ENCODE data around the gene PBX1. TPM values are rescaled to one million over a fixed set of nuclear protein-coding genes. Genes with fewer than 3 reads are reported as not detected.

PBX1 gene
- total RNA-seq, 4 donors from 2014 or later: 15.2 to 48.6 (median 23.5) TPM

GRCh38 chr1:164625004-164625617 lies 66.1 kb downstream of the PBX1 start:
- no peaks in the 10 kb centered on the region for H3K9me3 ChIP-seq
- TF ChIP-seq POLR2A (IDR thresholded peaks at IDR 0.05) (no peak), CTCF (IDR thresholded peaks at IDR 0.05) (peak in 5 of 6 experiments; percentile 13 to 62 (median 42))
- no peak overlapping the region for H3K4me3 ChIP-seq
- peaks cover 0 to 33% (median 0%) of the 10 kb centered on the region in 3 donors for H3K36me3 ChIP-seq
- H3K27ac ChIP-seq: peak overlapping the region in 2 of 4 donors; percentile 40
- WGBS, 2 donors: 42 to 64% methylated on average over 7 of the region's 7 CpGs
- peaks cover 7 to 76% (median 10%) of the 10 kb centered on the region in 3 donors for H3K4me1 ChIP-seq
- no peak for DNase-seq
- H3K27me3 ChIP-seq: no peaks in the 10 kb centered on the region
- intact Hi-C loops (cut with DNase I): no loop called here

- WGBS, 2 donors: 71 to 79% methylated on average over 7 of the region's 7 CpGs
- H3K4me3 ChIP-seq: no peak overlapping the region
- no peaks in the 10 kb centered on the region for H3K9me3 ChIP-seq
- no peak for DNase-seq
- peaks cover 0 to 61% (median 4%) of the 10 kb centered on the region in 3 donors for H3K4me1 ChIP-seq
- H3K27me3 ChIP-seq: no peaks in the 10 kb centered on the region
- H3K27ac ChIP-seq: no peak overlapping the region
- peaks cover 0 to 50% (median 0%) of the 10 kb centered on the region in 3 donors for H3K36me3 ChIP-seq
- TF ChIP-seq CTCF (IDR thresholded peaks at IDR 0.05): no peak
- TF ChIP-seq POLR2A (IDR thresholded peaks at IDR 0.05): no peak
- intact Hi-C loops (cut with DNase I): no loop called here
Observed at GRCh38 chr1:164628772-164629171, 69.8 kb downstream of the PBX1 start.

DNA sequence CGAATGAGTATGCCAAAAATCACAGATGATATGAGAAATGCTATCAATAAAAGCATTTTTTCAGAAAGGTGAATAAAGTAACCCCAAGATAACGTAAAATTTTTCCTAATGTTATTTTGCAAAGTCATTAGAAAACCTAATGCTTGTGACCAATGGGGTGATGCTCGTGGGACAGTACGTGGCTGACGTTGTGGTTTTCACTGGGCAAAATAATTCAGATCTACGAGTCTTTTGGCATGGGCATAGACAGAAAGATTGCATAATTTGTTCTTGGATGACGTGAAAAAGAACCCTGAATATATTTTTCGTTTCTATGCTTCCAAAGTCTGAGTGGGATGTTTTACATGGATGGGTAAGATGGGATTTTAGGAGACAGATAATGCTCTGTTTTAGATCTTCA lies 71.0 kb downstream of the PBX1 start:
- H3K36me3 ChIP-seq: peaks cover 0 to 56% (median 0%) of the 10 kb centered on the region in 3 donors
- intact Hi-C loops (cut with DNase I): no loop called here
- DNase-seq: no peak
- H3K27me3 ChIP-seq: no peaks in the 10 kb centered on the region
- H3K4me1 ChIP-seq: peaks cover 0 to 58% (median 10%) of the 10 kb centered on the region in 3 donors
- H3K4me3 ChIP-seq: no peak overlapping the region
- 60 to 64% methylated on average over 8 of the region's 8 CpGs for WGBS, 2 donors
- peak overlapping the region; percentile 10 to 57 (median 36) for H3K27ac ChIP-seq
- no peak for TF ChIP-seq CTCF (IDR thresholded peaks at IDR 0.05)
- no peaks in the 10 kb centered on the region for H3K9me3 ChIP-seq

- Histone ChIP-seq H3K36me3 (peaks cover 0 to 55% (median 0%) of the 10 kb centered on the region in 3 donors), H3K27ac (peak overlapping the region; percentile 30 to 57 (median 50)), H3K9me3 (no peaks in the 10 kb centered on the region), H3K27me3 (no peaks in the 10 kb centered on the region), H3K4me1 (peaks cover 0 to 58% (median 11%) of the 10 kb centered on the region in 3 donors), H3K4me3 (no peak overlapping the region)
- DNase-seq: no peak
- intact Hi-C loops (cut with DNase I): no loop called here
- WGBS, 2 donors: 39 to 40% methylated on average over 3 of the region's 3 CpGs
- no peak for TF ChIP-seq POLR2A (IDR thresholded peaks at IDR 0.05)
- no peak for TF ChIP-seq CTCF (IDR thresholded peaks at IDR 0.05)
Observed at GRCh38 chr1:164630626-164631396, 71.8 kb downstream of the PBX1 start.

GRCh38 chr1:164631751-164632150 lies 72.8 kb downstream of the PBX1 start:
- Histone ChIP-seq H3K27ac (peak overlapping the region in 1 of 4 donors; percentile 57), H3K9me3 (no peaks in the 10 kb centered on the region), H3K4me3 (no peak overlapping the region), H3K4me1 (peaks cover 0 to 60% (median 13%) of the 10 kb centered on the region in 3 donors), H3K36me3 (peaks cover 0 to 46% (median 0%) of the 10 kb centered on the region in 3 donors), H3K27me3 (no peaks in the 10 kb centered on the region)
- TF ChIP-seq POLR2A (IDR thresholded peaks at IDR 0.05) (no peak), CTCF (IDR thresholded peaks at IDR 0.05) (no peak)
- DNase-seq: no peak
- 77 to 81% methylated on average over 7 of the region's 7 CpGs for WGBS, 2 donors
- intact Hi-C loops (cut with DNase I): no loop called here

All from esophagus squamous epithelium (tissue), 5 donors.